Vagina (tissue), 2 donors: Measurements from ENCODE around the gene SUPT3H. TPM values are rescaled to one million over a fixed set of nuclear protein-coding genes. Genes with fewer than 3 reads are reported as not detected.
"Not testable (repeated sequence)": the region's sequence is repeated elsewhere in the genome, so short reads cannot be mapped to it uniquely, and the experiment has no call there.

Experiments
- DNase-seq, 2 donors: peaks; one replicate each; pipeline ENCODE4 v3.0.0-alpha.2; 2017; ENCODE audit errors: extremely low spot score in 2 of 2
- H3K27ac ChIP-seq: fragments of 200-600 bp; sonication (generic); one replicate; pipeline ENCODE4 v1.5.1; 2019
- H3K27me3 ChIP-seq: fragments of 200-600 bp; sonication (generic); one replicate; pipeline ENCODE4 v1.5.1; 2019
- H3K36me3 ChIP-seq, 2 donors: fragments of 200-600 bp; sonication (generic); one replicate each; pipeline ENCODE4 v1.5.1; 2017 to 2019
- H3K4me1 ChIP-seq: fragments of 200-600 bp; sonication (generic); one replicate; pipeline ENCODE4 v1.5.1; 2019
- H3K4me3 ChIP-seq, 2 donors: fragments of 200-600 bp; sonication (generic); 1 replicate in 1 of 2; 2 replicates in 1 of 2; pipeline ENCODE4 v1.5.1; 2016 to 2019
- H3K9me3 ChIP-seq: fragments of 200-600 bp; sonication (generic); one replicate; pipeline ENCODE4 v1.5.1; 2019
- POLR2A ChIP-seq, 2 donors: fragments of 450-650 bp; IDR thresholded peaks; one replicate each; pipeline ENCODE4 v1.6.1; 2017; ENCODE audit warnings: antibody characterized with exemption in 2 of 2, mild to moderate bottlenecking in 2 of 2, moderate library complexity in 2 of 2
- POLR2AphosphoS5 ChIP-seq, 2 donors: sonication (generic); formaldehyde crosslinking; IDR thresholded peaks; one replicate each; pipeline ENCODE4 v1.9.0; 2017; ENCODE audit warnings: antibody characterized with exemption in 2 of 2, mild to moderate bottlenecking in 2 of 2, low read depth in 1 of 2; ENCODE audit not compliant: insufficient read depth in 1 of 2
- intact Hi-C: fragments of 100-400 bp; cut with DNase I; formaldehyde crosslinking; loops from one replicate; pipeline ENCODE4 v1.15.1; 2023
- total RNA-seq: library from RNA; depleted of rRNA; stranded (reverse); fragments of >200 nt; gene quantifications from one replicate; pipeline ENCODE4 v1.2.3, GENCODE V29; 2016
- TF ChIP-seq, protein P1 (sequence below), 3 experiments: fragments of 450-650 bp in 2 of 3; fragments of 200-600 bp in 1 of 3; sonication (generic) in 1 of 3; IDR thresholded peaks; one replicate each; pipeline ENCODE4 v1.5.1; 2017 to 2019; ENCODE audit warnings: antibody characterized with exemption in 3 of 3, mild to moderate bottlenecking in 2 of 3, moderate library complexity in 2 of 3

Gene SUPT3H
- total RNA-seq, 1 donor from 2014 or later, result 4.2 TPM

DNA sequence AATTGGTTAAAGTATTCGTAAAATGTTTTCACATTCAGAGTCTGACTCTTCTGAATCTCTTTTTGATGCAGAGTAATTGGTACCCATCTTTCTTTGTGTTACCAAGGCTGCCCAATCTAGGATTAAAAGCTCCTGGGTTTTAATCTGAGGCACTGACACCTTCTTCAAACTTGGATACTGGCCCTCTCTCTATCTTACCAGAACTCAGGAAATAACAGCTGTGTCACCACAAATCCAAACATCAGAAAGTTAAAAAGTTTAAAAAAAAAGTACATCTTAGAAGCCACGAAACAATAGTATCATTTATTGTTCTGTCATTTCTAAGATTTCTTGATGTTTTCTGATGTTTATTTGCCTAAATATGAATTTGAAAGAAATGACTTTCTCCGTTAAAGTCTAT, 305.1 kb downstream of the SUPT3H start:
- H3K27ac ChIP-seq, result no peak overlapping the region
- no peak for TF ChIP-seq POLR2AphosphoS5 (IDR thresholded peaks at IDR 0.05; ENCODE audit: insufficient read depth in 1 of 2, low read depth in 1 of 2)
- no peak for TF ChIP-seq POLR2A (IDR thresholded peaks at IDR 0.05)
- TF ChIP-seq, protein P1, sequence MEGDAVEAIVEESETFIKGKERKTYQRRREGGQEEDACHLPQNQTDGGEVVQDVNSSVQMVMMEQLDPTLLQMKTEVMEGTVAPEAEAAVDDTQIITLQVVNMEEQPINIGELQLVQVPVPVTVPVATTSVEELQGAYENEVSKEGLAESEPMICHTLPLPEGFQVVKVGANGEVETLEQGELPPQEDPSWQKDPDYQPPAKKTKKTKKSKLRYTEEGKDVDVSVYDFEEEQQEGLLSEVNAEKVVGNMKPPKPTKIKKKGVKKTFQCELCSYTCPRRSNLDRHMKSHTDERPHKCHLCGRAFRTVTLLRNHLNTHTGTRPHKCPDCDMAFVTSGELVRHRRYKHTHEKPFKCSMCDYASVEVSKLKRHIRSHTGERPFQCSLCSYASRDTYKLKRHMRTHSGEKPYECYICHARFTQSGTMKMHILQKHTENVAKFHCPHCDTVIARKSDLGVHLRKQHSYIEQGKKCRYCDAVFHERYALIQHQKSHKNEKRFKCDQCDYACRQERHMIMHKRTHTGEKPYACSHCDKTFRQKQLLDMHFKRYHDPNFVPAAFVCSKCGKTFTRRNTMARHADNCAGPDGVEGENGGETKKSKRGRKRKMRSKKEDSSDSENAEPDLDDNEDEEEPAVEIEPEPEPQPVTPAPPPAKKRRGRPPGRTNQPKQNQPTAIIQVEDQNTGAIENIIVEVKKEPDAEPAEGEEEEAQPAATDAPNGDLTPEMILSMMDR (IDR thresholded peaks at IDR 0.05), result no peak
- no peak for DNase-seq
- H3K36me3 ChIP-seq, result no peaks in the 10 kb centered on the region
- no peak overlapping the region for H3K4me3 ChIP-seq
- intact Hi-C loops, result no loop called here
- no peaks in the 10 kb centered on the region for H3K4me1 ChIP-seq
- H3K9me3 ChIP-seq, result no peaks in the 10 kb centered on the region
- H3K27me3 ChIP-seq, result no peaks in the 10 kb centered on the region

DNA sequence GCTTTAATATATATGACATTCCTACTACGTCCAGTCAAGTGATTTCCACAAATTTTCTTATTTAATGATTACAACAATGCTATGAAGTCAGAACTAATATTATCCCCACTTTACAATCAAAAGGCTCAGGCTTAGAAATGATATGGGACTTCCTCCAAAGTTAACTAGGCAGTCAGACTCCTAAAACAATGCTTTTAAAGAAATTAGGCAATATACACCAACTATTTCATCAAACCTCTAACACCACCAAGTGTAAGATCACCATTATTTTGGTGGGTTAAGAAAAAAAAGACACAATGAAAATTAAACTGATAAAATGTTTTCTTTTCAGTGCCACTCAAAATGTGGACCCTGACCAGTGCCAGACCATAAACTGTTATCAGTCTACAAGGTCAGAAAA, 305.7 kb downstream of the SUPT3H start:
- Histone ChIP-seq H3K9me3 (no peaks in the 10 kb centered on the region), H3K27ac (no peak overlapping the region), H3K27me3 (no peaks in the 10 kb centered on the region), H3K4me3 (no peak overlapping the region), H3K36me3 (no peaks in the 10 kb centered on the region), H3K4me1 (no peaks in the 10 kb centered on the region)
- no peak for DNase-seq
- intact Hi-C loops, result no loop called here
- TF ChIP-seq, protein P1 (IDR thresholded peaks at IDR 0.05), result no peak
- TF ChIP-seq POLR2AphosphoS5 (IDR thresholded peaks at IDR 0.05; ENCODE audit: insufficient read depth in 1 of 2, low read depth in 1 of 2) (no peak), POLR2A (IDR thresholded peaks at IDR 0.05) (no peak)

DNA sequence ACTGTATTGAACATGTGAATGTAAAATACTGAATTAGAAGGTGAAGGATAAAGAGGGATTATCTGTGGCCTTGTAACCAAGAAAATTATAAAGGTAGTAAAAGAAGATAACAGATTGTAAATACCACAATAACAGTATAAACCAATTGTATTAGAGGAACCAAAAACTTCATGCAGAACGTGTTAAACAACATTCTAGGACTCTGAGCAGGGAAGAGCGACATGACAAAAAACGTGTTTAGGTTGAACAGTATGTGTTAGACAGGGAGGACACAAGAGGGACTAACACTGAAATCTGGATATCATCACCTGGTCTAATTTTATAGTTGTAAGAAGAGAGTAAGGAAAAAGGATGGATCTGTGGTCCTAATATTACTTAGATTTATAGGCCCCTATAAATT, 308.6 kb downstream of the SUPT3H start:
- no peaks in the 10 kb centered on the region for H3K9me3 ChIP-seq
- no peak overlapping the region for H3K4me3 ChIP-seq
- no peaks in the 10 kb centered on the region for H3K27me3 ChIP-seq
- intact Hi-C loops, result no loop called here
- DNase-seq, result no peak
- no peaks in the 10 kb centered on the region for H3K36me3 ChIP-seq
- no peak overlapping the region for H3K27ac ChIP-seq
- TF ChIP-seq, protein P1 (IDR thresholded peaks at IDR 0.05), result no peak
- TF ChIP-seq POLR2A (IDR thresholded peaks at IDR 0.05), result no peak
- no peak for TF ChIP-seq POLR2AphosphoS5 (IDR thresholded peaks at IDR 0.05; ENCODE audit: insufficient read depth in 1 of 2, low read depth in 1 of 2)
- H3K4me1 ChIP-seq, result no peaks in the 10 kb centered on the region

DNA sequence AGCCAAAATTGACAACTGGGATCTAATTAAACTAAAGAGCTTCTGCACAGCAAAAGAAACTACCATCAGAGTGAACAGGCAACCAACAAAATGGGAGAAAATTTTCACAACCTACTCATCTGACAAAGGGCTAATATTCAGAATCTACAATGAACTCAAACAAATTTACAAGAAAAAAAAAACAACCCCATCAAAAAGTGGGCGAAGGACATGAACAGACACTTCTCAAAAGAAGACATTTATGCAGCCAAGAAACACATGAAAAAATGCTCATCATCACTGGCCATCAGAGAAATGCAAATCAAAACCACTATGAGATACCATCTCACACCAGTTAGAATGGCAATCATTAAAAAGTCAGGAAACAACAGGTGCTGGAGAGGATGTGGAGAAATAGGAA, 310.3 kb downstream of the SUPT3H start:
- intact Hi-C loops, H3K4me1 ChIP-seq, H3K9me3 ChIP-seq, H3K27me3 ChIP-seq, H3K36me3 ChIP-seq, DNase-seq, H3K4me3 ChIP-seq, H3K27ac ChIP-seq: not testable (repeated sequence)

DNA sequence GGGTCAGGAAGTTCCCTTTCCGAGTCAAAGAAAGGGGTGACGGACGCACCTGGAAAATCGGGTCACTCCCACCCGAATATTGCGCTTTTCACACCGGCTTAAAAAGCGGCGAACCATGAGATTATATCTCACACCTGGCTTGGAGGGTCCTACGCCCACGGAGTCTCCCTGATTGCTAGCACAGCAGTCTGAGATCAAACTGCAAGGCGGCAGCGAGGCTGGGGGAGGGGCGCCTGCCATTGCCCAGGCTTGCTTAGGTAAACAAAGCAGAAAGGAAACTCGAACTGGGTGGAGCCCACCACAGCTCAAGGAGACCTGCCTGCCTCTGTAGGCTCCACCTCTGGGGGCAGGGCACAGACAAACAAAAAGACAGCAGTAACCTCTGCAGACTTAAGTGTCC, 315.1 kb downstream of the SUPT3H start:
- H3K4me3 ChIP-seq, H3K27ac ChIP-seq, H3K4me1 ChIP-seq, H3K27me3 ChIP-seq, DNase-seq, H3K9me3 ChIP-seq, intact Hi-C loops, H3K36me3 ChIP-seq: not testable (repeated sequence)

DNA sequence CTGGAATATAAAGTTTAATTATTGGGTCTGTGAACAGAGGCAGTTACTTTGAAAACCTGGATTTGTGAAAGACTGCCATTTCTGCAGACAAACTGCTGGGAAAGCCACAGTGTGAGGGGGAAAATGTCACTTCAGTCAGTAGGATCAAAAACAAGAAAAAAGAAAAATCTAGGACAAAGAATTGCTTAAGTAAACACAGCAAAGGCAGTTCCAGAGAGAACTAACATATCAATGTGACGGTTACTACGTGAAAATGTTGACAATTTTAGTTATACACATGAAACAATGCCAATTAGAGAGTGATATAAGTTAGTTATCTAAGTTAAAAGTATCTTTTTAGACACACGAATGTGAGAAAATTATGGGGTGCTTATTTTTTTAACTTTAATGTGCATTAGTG, 320.0 kb downstream of the SUPT3H start:
- DNase-seq, result no peak
- Histone ChIP-seq H3K27me3 (no peaks in the 10 kb centered on the region), H3K4me1 (no peaks in the 10 kb centered on the region), H3K27ac (no peak overlapping the region), H3K36me3 (no peaks in the 10 kb centered on the region), H3K9me3 (no peaks in the 10 kb centered on the region), H3K4me3 (no peak overlapping the region)
- TF ChIP-seq, protein P1 (IDR thresholded peaks at IDR 0.05), result no peak
- TF ChIP-seq POLR2A (IDR thresholded peaks at IDR 0.05), result no peak
- intact Hi-C loops, result no loop called here
